Measurements from ENCODE around the gene CDS2. TPM values are rescaled to one million over a fixed set of nuclear protein-coding genes. Genes with fewer than 3 reads are reported as not detected.

CDS2 gene
- total RNA-seq, 1 experiment from 2014 or later: 37.5 TPM

DNA sequence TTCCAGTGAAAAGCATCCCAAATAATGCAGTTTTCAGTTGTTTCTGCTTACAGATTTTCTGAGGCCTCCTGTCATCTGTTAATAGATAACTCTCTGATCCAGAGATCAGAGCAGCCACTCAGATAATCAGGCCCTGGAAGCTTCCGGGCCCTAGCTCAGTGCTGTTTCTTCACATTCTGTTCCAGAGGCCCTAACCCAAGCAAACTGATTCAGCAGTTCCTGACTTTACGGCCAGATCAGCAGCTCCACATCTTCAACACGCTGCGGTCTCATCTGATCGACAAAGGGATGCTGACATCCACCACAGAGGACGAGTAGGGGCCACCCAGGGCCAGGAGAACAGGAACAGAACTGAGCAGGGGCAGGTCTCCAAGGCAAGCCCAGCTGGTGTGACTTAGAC lies 63.1 kb downstream of the CDS2 start:
- ChIA-PET CTCF (interaction anchor here (1.5 to 4.5 kb wide), 2 partner anchors 10 to 64 kb away, joined by 3 to 116 read pairs; partner anchors contain the start of gene CDS2), POLR2A (interaction anchor here (0.9 kb wide), 1 partner anchor 63 kb away, joined by 3 read pairs; the partner anchor contains the start of gene CDS2), RAD21 (ENCODE audit: low non-redundant PET in 1 of 2, low total read pairs in 2 of 2, uncharacterized antibody in 2 of 2, unreplicated experiment in 2 of 2) (no interaction called here)
- no peaks in the 10 kb centered on the region for H3K4me1 ChIP-seq (ENCODE audit: control insufficient read depth in 1 of 2, insufficient read depth in 2 of 2, low read length in 2 of 2)
- H3K36me3 ChIP-seq (ENCODE audit: control insufficient read depth in 1 of 2, insufficient read depth in 2 of 2, low read length in 2 of 2): no peaks in the 10 kb centered on the region; a peak in 1 of 4 replicates
- H3K9me3 ChIP-seq (ENCODE audit: control insufficient read depth in 1 of 2, insufficient read depth in 1 of 2, low read depth in 1 of 2, low read length in 2 of 2): no peaks in the 10 kb centered on the region
- no peak overlapping the region for H3K4me3 ChIP-seq (replicated peaks in 1 of 2; ENCODE audit: low read depth in 1 of 2, low read length in 2 of 2)
- H3K4me2 ChIP-seq (ENCODE audit: low read length): no peak overlapping the region
- TF ChIP-seq ZNF274 (IDR thresholded peaks at IDR 0.05; ENCODE audit: low read depth, low read length) (no peak), ZFX (IDR thresholded peaks at IDR 0.05) (no peak), TCF7L2 (IDR thresholded peaks at IDR 0.05; ENCODE audit: borderline replicate concordance, extremely low read depth, insufficient read depth, insufficient read length) (no peak), POLR2A (IDR thresholded peaks at IDR 0.05; ENCODE audit: borderline replicate concordance, extremely low read depth, insufficient read depth, insufficient read length) (no peak), POLR2AphosphoS5 (IDR thresholded peaks at IDR 0.05; ENCODE audit: low read depth, low read length) (no peak), RAD21 (IDR thresholded peaks at IDR 0.05; ENCODE audit: low read depth) (no peak), SP1 (IDR thresholded peaks at IDR 0.05; ENCODE audit: low read depth) (no peak), ATF3 (IDR thresholded peaks at IDR 0.05) (no peak)
- no peak overlapping the region for H3K27ac ChIP-seq (ENCODE audit: low read depth, low read length)
- H2AFZ ChIP-seq (ENCODE audit: low read depth, low read length, poor library complexity, severe bottlenecking): no peak overlapping the region
- no TSS peak for BruUV-seq (replicated peaks)
- no peaks in the 10 kb centered on the region for H3K79me2 ChIP-seq (ENCODE audit: insufficient read depth, low read length)
- no peak for DNase-seq (ENCODE audit: low read depth, low spot score)
- H3K9me2 ChIP-seq (ENCODE audit: insufficient read depth): no peaks in the 10 kb centered on the region
- ATAC-seq: no peak
- intact Hi-C loops (cut with micrococcal nuclease): loop anchor here (5.0 kb wide), 1 partner anchor 583 kb away; no protein-coding TSS in a partner anchor
- no peak overlapping the region for H3K9ac ChIP-seq (ENCODE audit: low read length)
- no peaks in the 10 kb centered on the region for H3K27me3 ChIP-seq (ENCODE audit: insufficient read depth, low read length)
- no peaks in the 10 kb centered on the region for H4K20me1 ChIP-seq (ENCODE audit: insufficient read depth)

GRCh38 chr20:5190444-5190843 lies 63.6 kb downstream of the CDS2 start:
- H3K9ac ChIP-seq (ENCODE audit: low read length): no peak overlapping the region
- H3K9me3 ChIP-seq (ENCODE audit: control insufficient read depth in 1 of 2, insufficient read depth in 1 of 2, low read depth in 1 of 2, low read length in 2 of 2): no peaks in the 10 kb centered on the region
- TSS peak; percentile 8 for BruUV-seq (replicated peaks)
- no peaks in the 10 kb centered on the region for H3K79me2 ChIP-seq (ENCODE audit: insufficient read depth, low read length)
- DNase-seq (ENCODE audit: low read depth, low spot score) (no peak), ATAC-seq (no peak)
- ChIA-PET CTCF (interaction anchor here (1.5 to 4.5 kb wide), 2 partner anchors 11 to 64 kb away, joined by 3 to 116 read pairs; partner anchors contain the start of gene CDS2), RAD21 (ENCODE audit: low non-redundant PET in 1 of 2, low total read pairs in 2 of 2, uncharacterized antibody in 2 of 2, unreplicated experiment in 2 of 2) (no interaction called here), POLR2A (interaction anchor here (0.9 kb wide), 1 partner anchor 64 kb away, joined by 3 read pairs; the partner anchor contains the start of gene CDS2)
- no peaks in the 10 kb centered on the region for H3K9me2 ChIP-seq (ENCODE audit: insufficient read depth)
- H3K4me2 ChIP-seq (ENCODE audit: low read length): no peak overlapping the region
- no peaks in the 10 kb centered on the region for H3K27me3 ChIP-seq (ENCODE audit: insufficient read depth, low read length)
- intact Hi-C loops (cut with micrococcal nuclease): loop anchor here (5.0 kb wide), 1 partner anchor 583 kb away; no protein-coding TSS in a partner anchor
- no peak for TF ChIP-seq POLR2AphosphoS5 (IDR thresholded peaks at IDR 0.05; ENCODE audit: low read depth, low read length)
- no peak for TF ChIP-seq CEBPB (IDR thresholded peaks at IDR 0.05; ENCODE audit: low read depth)
- no peak for TF ChIP-seq CBX3 (IDR thresholded peaks at IDR 0.05; ENCODE audit: low read depth)
- TF ChIP-seq REST (IDR thresholded peaks at IDR 0.05; ENCODE audit: low read depth): no peak
- TF ChIP-seq TCF7L2 (IDR thresholded peaks at IDR 0.05; ENCODE audit: borderline replicate concordance, extremely low read depth, insufficient read depth, insufficient read length): no peak
- TF ChIP-seq SRF (IDR thresholded peaks at IDR 0.05; ENCODE audit: low read depth): no peak
- TF ChIP-seq JUND (IDR thresholded peaks at IDR 0.05): no peak
- TF ChIP-seq POLR2A (IDR thresholded peaks at IDR 0.05; ENCODE audit: borderline replicate concordance, extremely low read depth, insufficient read depth, insufficient read length): no peak
- TF ChIP-seq EGR1 (IDR thresholded peaks at IDR 0.05; ENCODE audit: low read depth): no peak
- TF ChIP-seq ELF1 (IDR thresholded peaks at IDR 0.05; ENCODE audit: borderline replicate concordance, low read depth): no peak
- no peak for TF ChIP-seq EZH2phosphoT487 (IDR thresholded peaks at IDR 0.05; ENCODE audit: borderline replicate concordance)
- no peaks in the 10 kb centered on the region for H4K20me1 ChIP-seq (ENCODE audit: insufficient read depth)
- H3K4me1 ChIP-seq (ENCODE audit: control insufficient read depth in 1 of 2, insufficient read depth in 2 of 2, low read length in 2 of 2): no peaks in the 10 kb centered on the region
- H2AFZ ChIP-seq (ENCODE audit: low read depth, low read length, poor library complexity, severe bottlenecking): no peak overlapping the region
- no peak overlapping the region for H3K27ac ChIP-seq (ENCODE audit: low read depth, low read length)
- no peaks in the 10 kb centered on the region; a peak in 1 of 4 replicates for H3K36me3 ChIP-seq (ENCODE audit: control insufficient read depth in 1 of 2, insufficient read depth in 2 of 2, low read length in 2 of 2)
- no peak overlapping the region for H3K4me3 ChIP-seq (replicated peaks in 1 of 2; ENCODE audit: low read depth in 1 of 2, low read length in 2 of 2)
